Measurements from ENCODE around the gene TBKBP1. TPM values are rescaled to one million over a fixed set of nuclear protein-coding genes. Genes with fewer than 3 reads are reported as not detected.

The TBKBP1 gene
- total RNA-seq, 1 donor from 2014 or later: 18.3 TPM

- Mint-ChIP-seq H3K9me3 (no peaks in the 10 kb centered on the region), H3K27me3 (ENCODE audit: low read depth) (peaks cover 84% of the 10 kb centered on the region), H3K4me3 (peak overlapping the region; percentile 57), H3K36me3 (ENCODE audit: low read depth) (no peaks in the 10 kb centered on the region), H3K4me1 (peaks cover 4% of the 10 kb centered on the region), H3K27ac (ENCODE audit: unreplicated experiment) (no peak overlapping the region)
- TF ChIP-seq CTCF (conservative IDR thresholded peaks at IDR 0.05): no peak
- DNase-seq (ENCODE audit: low read depth, low spot score): no peak
These were observed 38.6 kb downstream of the TBKBP1 start for GRCh38 chr17:47732399-47733046.

- Mint-ChIP-seq H3K4me3 (peak within 1 kb of the TSS; percentile 72), H3K27ac (ENCODE audit: unreplicated experiment) (no peak within 1 kb of the TSS), H3K36me3 (ENCODE audit: low read depth) (no peaks in the 10 kb centered on the region), H3K9me3 (no peaks in the 10 kb centered on the region), H3K4me1 (peaks cover 4% of the 10 kb centered on the region), H3K27me3 (ENCODE audit: low read depth) (peaks cover 83% of the 10 kb centered on the region)
- DNase-seq (ENCODE audit: low read depth, low spot score): peak; percentile 77
- peak; percentile 43 for TF ChIP-seq CTCF (conservative IDR thresholded peaks at IDR 0.05)
These were observed 39.2 kb downstream of the TBKBP1 start, which contains the start of gene TBX21 for GRCh38 chr17:47733047-47733673. TSS of gene TBX21 (plus strand) at chr17:47733236. CDS start at chr17:47733455, 219 bp downstream.

- TF ChIP-seq CTCF (conservative IDR thresholded peaks at IDR 0.05): no peak
- no peaks in the 10 kb centered on the region for H3K36me3 Mint-ChIP-seq (ENCODE audit: low read depth)
- H3K4me1 Mint-ChIP-seq: peaks cover 4% of the 10 kb centered on the region
- no peak for DNase-seq (ENCODE audit: low read depth, low spot score)
- peaks cover 77% of the 10 kb centered on the region for H3K27me3 Mint-ChIP-seq (ENCODE audit: low read depth)
- H3K9me3 Mint-ChIP-seq: no peaks in the 10 kb centered on the region
- H3K4me3 Mint-ChIP-seq: peak overlapping the region; percentile 72
- no peak overlapping the region for H3K27ac Mint-ChIP-seq (ENCODE audit: unreplicated experiment)
These were observed 39.9 kb downstream of the TBKBP1 start for GRCh38 chr17:47733674-47734410.

- no peak for DNase-seq (ENCODE audit: low read depth, low spot score)
- H3K36me3 Mint-ChIP-seq (ENCODE audit: low read depth): no peaks in the 10 kb centered on the region
- no peak overlapping the region for H3K4me3 Mint-ChIP-seq
- H3K27ac Mint-ChIP-seq (ENCODE audit: unreplicated experiment): no peak overlapping the region
- H3K9me3 Mint-ChIP-seq: no peaks in the 10 kb centered on the region
- H3K27me3 Mint-ChIP-seq (ENCODE audit: low read depth): peaks cover 72% of the 10 kb centered on the region
- no peak for TF ChIP-seq CTCF (conservative IDR thresholded peaks at IDR 0.05)
- H3K4me1 Mint-ChIP-seq: peaks cover 4% of the 10 kb centered on the region
These were observed 41.1 kb downstream of the TBKBP1 start for GRCh38 chr17:47735139-47735464.

GRCh38 chr17:47735536-47736011 lies 41.6 kb downstream of the TBKBP1 start:
- Mint-ChIP-seq H3K4me1 (peaks cover 4% of the 10 kb centered on the region), H3K4me3 (no peak overlapping the region), H3K27ac (ENCODE audit: unreplicated experiment) (no peak overlapping the region), H3K27me3 (ENCODE audit: low read depth) (peaks cover 69% of the 10 kb centered on the region), H3K9me3 (no peaks in the 10 kb centered on the region), H3K36me3 (ENCODE audit: low read depth) (no peaks in the 10 kb centered on the region)
- no peak for TF ChIP-seq CTCF (conservative IDR thresholded peaks at IDR 0.05)
- DNase-seq (ENCODE audit: low read depth, low spot score): no peak

Data from neural crest cell (in vitro differentiated cells).